H9 (cell line): ENCODE measurements around the gene PRSS22. TPM values are rescaled to one million over a fixed set of nuclear protein-coding genes. Genes with fewer than 3 reads are reported as not detected.

ENCODE experiments used
- DNase-seq: peaks from one replicate; pipeline ENCODE4 v3.0.0-alpha.2; 2017
- H2AFZ ChIP-seq: one replicate; pipeline ENCODE4 v1.6.1; 2013; ENCODE audit warnings: mild to moderate bottlenecking, low read length, control low read depth, moderate library complexity
- H2AK5ac ChIP-seq: 2 replicates; pipeline ENCODE4 v1.6.1; 2013; ENCODE audit warnings: low read length, control low read depth, mixed read lengths; ENCODE audit not compliant: insufficient read length
- H2BK120ac ChIP-seq: one replicate; pipeline ENCODE4 v1.6.1; 2013; ENCODE audit warnings: low read depth, mild to moderate bottlenecking, low read length, control low read depth, inconsistent platforms; ENCODE audit not compliant: poor library complexity, severe bottlenecking
- H2BK12ac ChIP-seq: 2 replicates; pipeline ENCODE4 v1.6.1; 2013; ENCODE audit warnings: low read length, control low read depth, mixed read lengths, low read depth; ENCODE audit not compliant: insufficient read length
- H2BK15ac ChIP-seq: 2 replicates; pipeline ENCODE4 v1.6.1; 2013; ENCODE audit warnings: low read depth, low read length, control low read depth
- H2BK20ac ChIP-seq: one replicate; pipeline ENCODE4 v1.6.1; 2013; ENCODE audit warnings: low read depth, mild to moderate bottlenecking, low read length, control low read depth, inconsistent platforms; ENCODE audit not compliant: poor library complexity, severe bottlenecking
- H2BK5ac ChIP-seq: 2 replicates; pipeline ENCODE4 v1.6.1; 2013; ENCODE audit warnings: low read length, control low read depth, mixed read lengths; ENCODE audit not compliant: insufficient read length
- H3K14ac ChIP-seq: 2 replicates; pipeline ENCODE4 v1.6.1; 2013; ENCODE audit warnings: low read length, control low read depth; ENCODE audit not compliant: insufficient read depth
- H3K18ac ChIP-seq: 2 replicates; pipeline ENCODE4 v1.6.1; 2013; ENCODE audit warnings: low read depth, mild to moderate bottlenecking, mixed read lengths, low read length, control low read depth; ENCODE audit not compliant: insufficient read length
- H3K23ac ChIP-seq: 2 replicates; pipeline ENCODE4 v1.6.1; 2013; ENCODE audit warnings: low read length, control low read depth, mixed read lengths, low read depth; ENCODE audit not compliant: insufficient read length
- H3K23me2 ChIP-seq: 2 replicates; pipeline ENCODE4 v1.6.1; 2013; ENCODE audit warnings: low read depth, mild to moderate bottlenecking, mixed read lengths, low read length, control low read depth; ENCODE audit not compliant: insufficient read length, poor library complexity, severe bottlenecking
- H3K27ac ChIP-seq: 2 replicates; pipeline ENCODE4 v1.5.1; 2013; ENCODE audit warnings: low read length, control low read depth, mixed read lengths, low read depth; ENCODE audit not compliant: insufficient read length
- H3K27me3 ChIP-seq: 2 replicates; pipeline ENCODE4 v1.6.1; 2013; ENCODE audit warnings: low read length, control low read depth, inconsistent platforms; ENCODE audit not compliant: insufficient read depth
- H3K4ac ChIP-seq: 2 replicates; pipeline ENCODE4 v1.6.1; 2013; ENCODE audit warnings: low read depth, mild to moderate bottlenecking, control low read depth, inconsistent platforms, low read length, moderate library complexity
- H3K4me1 ChIP-seq: 2 replicates; pipeline ENCODE4 v1.6.1; 2013; ENCODE audit warnings: low read length, control low read depth, inconsistent platforms; ENCODE audit not compliant: insufficient read depth
- H3K4me2 ChIP-seq: 2 replicates; pipeline ENCODE4 v1.6.1; 2013; ENCODE audit warnings: low read length, control low read depth, mixed read lengths; ENCODE audit not compliant: insufficient read length, insufficient read depth
- H3K56ac ChIP-seq: 2 replicates; pipeline ENCODE4 v1.6.1; 2013; ENCODE audit warnings: low read depth, mild to moderate bottlenecking, mixed read lengths, low read length, control low read depth; ENCODE audit not compliant: insufficient read length
- H3K79me1 ChIP-seq: 2 replicates; pipeline ENCODE4 v1.6.1; 2013; ENCODE audit warnings: low read depth, mild to moderate bottlenecking, moderate library complexity, low read length, control low read depth, inconsistent platforms; ENCODE audit not compliant: insufficient read depth, poor library complexity, severe bottlenecking
- H3K79me2 ChIP-seq: 2 replicates; pipeline ENCODE4 v1.6.1; 2013; ENCODE audit warnings: low read length, control low read depth, inconsistent platforms; ENCODE audit not compliant: insufficient read depth
- H3K9ac ChIP-seq: 2 replicates; pipeline ENCODE4 v1.6.1; 2013; ENCODE audit warnings: low read length, control low read depth, mixed read lengths; ENCODE audit not compliant: insufficient read length; ENCODE audit errors: extremely low read depth
- H3K9me3 ChIP-seq: one replicate; pipeline ENCODE4 v1.6.1; 2013; ENCODE audit warnings: low read depth, low read length, inconsistent platforms; ENCODE audit not compliant: control insufficient read depth
- H3T11ph ChIP-seq: one replicate; pipeline ENCODE4 v1.6.1; 2013; ENCODE audit warnings: mild to moderate bottlenecking, low read length, control low read depth, inconsistent platforms
- H4K20me1 ChIP-seq: one replicate; pipeline ENCODE4 v1.6.1; 2013; ENCODE audit not compliant: control insufficient read depth, insufficient read length, insufficient read depth
- H4K5ac ChIP-seq: 2 replicates; pipeline ENCODE4 v1.6.1; 2013; ENCODE audit warnings: low read depth, mild to moderate bottlenecking, mixed read lengths, low read length, control low read depth; ENCODE audit not compliant: insufficient read length
- H4K8ac ChIP-seq: replicated peaks from 2 replicates; pipeline ENCODE4 v1.6.1; 2013; ENCODE audit warnings: low read length, control low read depth, mixed read lengths, low read depth; ENCODE audit not compliant: insufficient read length
- H4K91ac ChIP-seq: 2 replicates; pipeline ENCODE4 v1.6.1; 2013; ENCODE audit warnings: low read depth, mild to moderate bottlenecking, moderate library complexity, mixed read lengths, low read length, control low read depth; ENCODE audit not compliant: insufficient read length
- H3K27ac Mint-ChIP-seq, 3 experiments: 2 replicates in 2 of 3; 3 replicates in 1 of 3; pipeline ENCODE4 v1.8.0; 2020 to 2021; ENCODE audit warnings: mixed read lengths in 3 of 3, mild to moderate bottlenecking in 1 of 3, moderate library complexity in 1 of 3
- H3K27me3 Mint-ChIP-seq: 2 replicates; pipeline ENCODE4 v1.8.0; 2021; ENCODE audit warnings: low read depth, mild to moderate bottlenecking, moderate library complexity, mixed read lengths
- H3K36me3 Mint-ChIP-seq, 3 experiments: 2 replicates in 2 of 3; 3 replicates in 1 of 3; pipeline ENCODE4 v1.8.0; 2020 to 2021; ENCODE audit warnings: low read depth in 3 of 3, mixed read lengths in 3 of 3; ENCODE audit not compliant: insufficient read depth in 1 of 3
- H3K4me1 Mint-ChIP-seq, 2 experiments: 2 replicates each; pipeline ENCODE4 v1.8.0; 2020; ENCODE audit warnings: mixed read lengths in 2 of 2
- H3K4me3 Mint-ChIP-seq, 2 experiments: 2 replicates in 1 of 2; 3 replicates in 1 of 2; pipeline ENCODE4 v1.8.0; 2020 to 2021; ENCODE audit warnings: mild to moderate bottlenecking in 2 of 2, mixed read lengths in 2 of 2, moderate library complexity in 1 of 2
- H3K9me3 Mint-ChIP-seq, 2 experiments: 2 replicates in 1 of 2; 3 replicates in 1 of 2; pipeline ENCODE4 v1.8.0; 2020; ENCODE audit warnings: mild to moderate bottlenecking in 2 of 2, mixed read lengths in 2 of 2, moderate library complexity in 1 of 2
- CTCF ChIP-seq: fragments of 200-600 bp; sonication (generic); conservative IDR thresholded peaks from 3 replicates; pipeline ENCODE4 v1.8.0; 2021; ENCODE audit warnings: antibody characterized with exemption, mild to moderate bottlenecking
- WGBS: extraction: QIAGEN DNeasy Blood & Tissue Kit; methylation state at CpG from one replicate; pipeline ENCODE4 v1.1.7; 2013; ENCODE audit warnings: missing lambda C conversion rate, low lambda C conversion rate, mixed read lengths; ENCODE audit not compliant: insufficient read length; ENCODE audit errors: extremely low coverage; 5-methylcytosine and 5-hydroxymethylcytosine counted together
- total RNA-seq: library from RNA; stranded (reverse); gene quantifications from 2 replicates; pipeline ENCODE4 v1.2.1, GENCODE V29; 2021

The PRSS22 gene
- total RNA-seq, 1 experiment from 2014 or later = 1.9 TPM

GRCh38 chr16:2822496-2822895, 35.5 kb downstream of the PRSS22 start:
- TF ChIP-seq CTCF = no peak
- Mint-ChIP-seq H3K4me1 (no peaks in the 10 kb centered on the region), H3K27ac (no peak overlapping the region), H3K4me3 (no peak overlapping the region), H3K9me3 (no peaks in the 10 kb centered on the region), H3K27me3 (no peaks in the 10 kb centered on the region), H3K36me3 (no peaks in the 10 kb centered on the region; a peak in 1 of 7 replicates)
- Histone ChIP-seq H3K23ac (no peak overlapping the region), H3K79me1 (no peaks in the 10 kb centered on the region), H3K4me1 (no peaks in the 10 kb centered on the region), H2BK20ac (no peak overlapping the region), H3K27me3 (no peaks in the 10 kb centered on the region), H2BK12ac (no peak overlapping the region), H2AK5ac (no peak overlapping the region), H4K91ac (no peak overlapping the region), H4K5ac (no peak overlapping the region), H2BK120ac (no peak overlapping the region), H4K20me1 (no peaks in the 10 kb centered on the region), H3K14ac (no peak overlapping the region), H3K79me2 (no peaks in the 10 kb centered on the region), H2AFZ (no peak overlapping the region), H2BK15ac (no peak overlapping the region), H3K18ac (no peak overlapping the region), H3K27ac (no peak overlapping the region), H3K9ac (no peak overlapping the region), H3T11ph (no peak overlapping the region), H4K8ac (no peak overlapping the region), H3K56ac (no peak overlapping the region), H3K23me2 (no peaks in the 10 kb centered on the region), H2BK5ac (no peak overlapping the region), H3K4me2 (no peak overlapping the region), H3K4ac (no peak overlapping the region), H3K9me3 (no peaks in the 10 kb centered on the region)
- no peak for DNase-seq
- no CpG with 5 or more reads among the region's 4 CpGs for WGBS
